Neural cell (in vitro differentiated cells): Measurements from ENCODE around the gene FOXL3. TPM values are rescaled to one million over a fixed set of nuclear protein-coding genes. Genes with fewer than 3 reads are reported as not detected.

Experiments used
- H2AFZ ChIP-seq: fragments of 200-600, 300-800 bp; sonication (generic), shearing (Covaris generic); 2 replicates; pipeline ENCODE4 v1.6.0; 2014; ENCODE audit warnings: low read depth, mild to moderate bottlenecking, antibody characterized with exemption, low read length, moderate library complexity
- H3F3A ChIP-seq: fragments of 200-600 bp; shearing (Covaris generic); 2 replicates; pipeline ENCODE4 v1.6.1; 2016; ENCODE audit warnings: mild to moderate bottlenecking, moderate library complexity, mixed read lengths, antibody characterized with exemption, low read length; ENCODE audit not compliant: insufficient read depth, poor library complexity, severe bottlenecking
- H3K27ac ChIP-seq: fragments of 200-600, 300-800 bp; sonication (generic), shearing (Covaris generic); 2 replicates; pipeline ENCODE4 v1.5.1; 2014; ENCODE audit warnings: mild to moderate bottlenecking, low read length, moderate library complexity
- H3K27me3 ChIP-seq: fragments of 300-800, 200-600 bp; sonication (generic), shearing (Covaris generic); 2 replicates; pipeline ENCODE4 v1.6.0; 2014; ENCODE audit warnings: mild to moderate bottlenecking, low read depth, low read length, moderate library complexity; ENCODE audit not compliant: insufficient read depth
- H3K36me3 ChIP-seq: fragments of 300-800, 200-600 bp; sonication (generic), shearing (Covaris generic); 2 replicates; pipeline ENCODE4 v1.5.1; 2014; ENCODE audit warnings: mild to moderate bottlenecking, antibody characterized with exemption, low read length, moderate library complexity; ENCODE audit not compliant: insufficient read depth
- H3K4me2 ChIP-seq: fragments of 300-800, 200-600 bp; sonication (generic), shearing (Covaris generic); 2 replicates; pipeline ENCODE4 v1.6.0; 2014; ENCODE audit warnings: mild to moderate bottlenecking, low read length
- H3K4me3 ChIP-seq: fragments of 300-800, 200-600 bp; sonication (generic), shearing (Covaris generic); 2 replicates; pipeline ENCODE4 v1.5.1; 2014; ENCODE audit warnings: mild to moderate bottlenecking, low read length, moderate library complexity
- H3K79me2 ChIP-seq: fragments of 200-600 bp; shearing (Covaris generic); replicated peaks from 2 replicates; pipeline ENCODE4 v1.6.0; 2014; ENCODE audit warnings: mild to moderate bottlenecking, low read length, moderate library complexity; ENCODE audit not compliant: insufficient read depth
- H3K9ac ChIP-seq: fragments of 300-800, 200-600 bp; sonication (generic), shearing (Covaris generic); 2 replicates; pipeline ENCODE4 v1.6.1; 2016; ENCODE audit warnings: mild to moderate bottlenecking, low read length, mixed read lengths
- H3K9me2 ChIP-seq: fragments of 200-600 bp; shearing (Covaris generic); 2 replicates; pipeline ENCODE4 v1.6.1; 2016; ENCODE audit warnings: mild to moderate bottlenecking, low read length, mixed read lengths; ENCODE audit not compliant: insufficient read depth
- H3K9me3 ChIP-seq: fragments of 200-600, 300-800 bp; sonication (generic), shearing (Covaris generic); 2 replicates; pipeline ENCODE4 v1.6.1; 2016; ENCODE audit warnings: mild to moderate bottlenecking, mixed run types, low read length, moderate library complexity, mixed read lengths
- H4K20me1 ChIP-seq: fragments of 200-600 bp; shearing (Covaris generic); 2 replicates; pipeline ENCODE4 v1.6.1; 2016; ENCODE audit warnings: mild to moderate bottlenecking, mixed run types; ENCODE audit not compliant: insufficient read depth
- EP300 ChIP-seq: fragments of 450-650 bp; conservative IDR thresholded peaks from 2 replicates; pipeline ENCODE4 v1.6.1; 2014; ENCODE audit warnings: antibody characterized with exemption, mild to moderate bottlenecking, moderate library complexity; ENCODE audit not compliant: poor library complexity, severe bottlenecking
- EZH2 ChIP-seq: fragments of 200-600, 300-800 bp; shearing (Covaris generic), sonication (generic); IDR thresholded peaks from 2 replicates; pipeline ENCODE4 v1.6.1; 2014; ENCODE audit warnings: antibody characterized with exemption, low read length, borderline replicate concordance, mild to moderate bottlenecking; ENCODE audit not compliant: insufficient read depth, poor library complexity, severe bottlenecking
- MXI1 ChIP-seq: fragments of 450-650 bp; conservative IDR thresholded peaks from 2 replicates; pipeline ENCODE4 v1.6.1; 2014; ENCODE audit warnings: antibody characterized with exemption, mild to moderate bottlenecking; ENCODE audit not compliant: poor library complexity, severe bottlenecking
- POLR2AphosphoS5 ChIP-seq: IDR thresholded peaks from 2 replicates; pipeline ENCODE4 v1.6.1; 2012
- RAD21 ChIP-seq: fragments of 450-650 bp; conservative IDR thresholded peaks from 2 replicates; pipeline ENCODE4 v1.6.1; 2014; ENCODE audit warnings: antibody characterized with exemption, mild to moderate bottlenecking, moderate library complexity
- SMC3 ChIP-seq: fragments of 450-650 bp; conservative IDR thresholded peaks from 2 replicates; pipeline ENCODE4 v1.6.1; 2014; ENCODE audit warnings: antibody characterized with exemption, mild to moderate bottlenecking, moderate library complexity; ENCODE audit not compliant: poor library complexity
- TAF1 ChIP-seq: IDR thresholded peaks from 2 replicates; pipeline ENCODE4 v1.6.1; 2012; ENCODE audit warnings: low read depth
- polyA plus RNA-seq: library from polyadenylated mRNA; depleted of rRNA; stranded (reverse); fragments of >200 nt; gene quantifications from 2 replicates; pipeline ENCODE4 v1.2.3, GENCODE V29; 2014
- TF ChIP-seq, protein P1 (sequence below): fragments of 450-650 bp; IDR thresholded peaks from 2 replicates; pipeline ENCODE4 v1.5.1; 2014; ENCODE audit warnings: antibody characterized with exemption, mild to moderate bottlenecking, moderate library complexity; ENCODE audit not compliant: poor library complexity, severe bottlenecking
- TF ChIP-seq, protein P2 (sequence below): IDR thresholded peaks from 2 replicates; pipeline ENCODE4 v1.6.1; 2012; ENCODE audit warnings: borderline replicate concordance

The FOXL3 gene
- polyA plus RNA-seq, 1 donor from 2014 or later = not detected

DNA sequence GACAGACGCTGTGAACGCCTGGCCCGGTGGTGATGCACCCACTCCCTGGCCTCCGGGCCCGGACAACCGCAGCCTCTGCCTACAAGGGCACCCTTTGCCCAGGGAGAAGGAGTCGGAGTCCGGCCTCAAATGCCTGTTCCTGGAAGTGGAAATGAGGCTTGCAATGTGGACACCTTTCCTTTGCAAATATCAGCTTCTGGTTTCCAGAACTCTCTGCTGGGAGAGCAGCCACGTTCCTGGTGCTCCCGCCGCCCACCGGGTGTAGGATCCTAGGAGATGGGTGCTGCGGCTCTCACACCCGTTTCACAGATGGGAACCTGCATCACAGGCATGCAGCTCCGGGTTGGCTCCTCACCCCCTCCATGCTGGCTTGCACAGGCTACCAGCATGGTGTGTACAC, 2.9 kb downstream of the FOXL3 start:
- H3F3A ChIP-seq = no peaks in the 10 kb centered on the region
- no peak overlapping the region for H3K9ac ChIP-seq
- no peaks in the 10 kb centered on the region for H3K79me2 ChIP-seq
- no peak for TF ChIP-seq SMC3
- TF ChIP-seq EZH2 = no peak
- no peak for TF ChIP-seq POLR2AphosphoS5
- TF ChIP-seq, protein P1, sequence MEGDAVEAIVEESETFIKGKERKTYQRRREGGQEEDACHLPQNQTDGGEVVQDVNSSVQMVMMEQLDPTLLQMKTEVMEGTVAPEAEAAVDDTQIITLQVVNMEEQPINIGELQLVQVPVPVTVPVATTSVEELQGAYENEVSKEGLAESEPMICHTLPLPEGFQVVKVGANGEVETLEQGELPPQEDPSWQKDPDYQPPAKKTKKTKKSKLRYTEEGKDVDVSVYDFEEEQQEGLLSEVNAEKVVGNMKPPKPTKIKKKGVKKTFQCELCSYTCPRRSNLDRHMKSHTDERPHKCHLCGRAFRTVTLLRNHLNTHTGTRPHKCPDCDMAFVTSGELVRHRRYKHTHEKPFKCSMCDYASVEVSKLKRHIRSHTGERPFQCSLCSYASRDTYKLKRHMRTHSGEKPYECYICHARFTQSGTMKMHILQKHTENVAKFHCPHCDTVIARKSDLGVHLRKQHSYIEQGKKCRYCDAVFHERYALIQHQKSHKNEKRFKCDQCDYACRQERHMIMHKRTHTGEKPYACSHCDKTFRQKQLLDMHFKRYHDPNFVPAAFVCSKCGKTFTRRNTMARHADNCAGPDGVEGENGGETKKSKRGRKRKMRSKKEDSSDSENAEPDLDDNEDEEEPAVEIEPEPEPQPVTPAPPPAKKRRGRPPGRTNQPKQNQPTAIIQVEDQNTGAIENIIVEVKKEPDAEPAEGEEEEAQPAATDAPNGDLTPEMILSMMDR = no peak
- no peak for TF ChIP-seq RAD21
- TF ChIP-seq, protein P2, sequence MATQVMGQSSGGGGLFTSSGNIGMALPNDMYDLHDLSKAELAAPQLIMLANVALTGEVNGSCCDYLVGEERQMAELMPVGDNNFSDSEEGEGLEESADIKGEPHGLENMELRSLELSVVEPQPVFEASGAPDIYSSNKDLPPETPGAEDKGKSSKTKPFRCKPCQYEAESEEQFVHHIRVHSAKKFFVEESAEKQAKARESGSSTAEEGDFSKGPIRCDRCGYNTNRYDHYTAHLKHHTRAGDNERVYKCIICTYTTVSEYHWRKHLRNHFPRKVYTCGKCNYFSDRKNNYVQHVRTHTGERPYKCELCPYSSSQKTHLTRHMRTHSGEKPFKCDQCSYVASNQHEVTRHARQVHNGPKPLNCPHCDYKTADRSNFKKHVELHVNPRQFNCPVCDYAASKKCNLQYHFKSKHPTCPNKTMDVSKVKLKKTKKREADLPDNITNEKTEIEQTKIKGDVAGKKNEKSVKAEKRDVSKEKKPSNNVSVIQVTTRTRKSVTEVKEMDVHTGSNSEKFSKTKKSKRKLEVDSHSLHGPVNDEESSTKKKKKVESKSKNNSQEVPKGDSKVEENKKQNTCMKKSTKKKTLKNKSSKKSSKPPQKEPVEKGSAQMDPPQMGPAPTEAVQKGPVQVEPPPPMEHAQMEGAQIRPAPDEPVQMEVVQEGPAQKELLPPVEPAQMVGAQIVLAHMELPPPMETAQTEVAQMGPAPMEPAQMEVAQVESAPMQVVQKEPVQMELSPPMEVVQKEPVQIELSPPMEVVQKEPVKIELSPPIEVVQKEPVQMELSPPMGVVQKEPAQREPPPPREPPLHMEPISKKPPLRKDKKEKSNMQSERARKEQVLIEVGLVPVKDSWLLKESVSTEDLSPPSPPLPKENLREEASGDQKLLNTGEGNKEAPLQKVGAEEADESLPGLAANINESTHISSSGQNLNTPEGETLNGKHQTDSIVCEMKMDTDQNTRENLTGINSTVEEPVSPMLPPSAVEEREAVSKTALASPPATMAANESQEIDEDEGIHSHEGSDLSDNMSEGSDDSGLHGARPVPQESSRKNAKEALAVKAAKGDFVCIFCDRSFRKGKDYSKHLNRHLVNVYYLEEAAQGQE = no peak
- no peak for TF ChIP-seq TAF1
- no peak for TF ChIP-seq MXI1
- TF ChIP-seq EP300 = no peak
- no peaks in the 10 kb centered on the region for H3K9me3 ChIP-seq
- no peaks in the 10 kb centered on the region for H3K36me3 ChIP-seq
- no peak overlapping the region for H3K27ac ChIP-seq
- H2AFZ ChIP-seq = no peak overlapping the region
- H4K20me1 ChIP-seq = no peaks in the 10 kb centered on the region
- H3K4me2 ChIP-seq = no peak overlapping the region
- no peak overlapping the region for H3K4me3 ChIP-seq
- peaks cover 35% of the 10 kb centered on the region for H3K27me3 ChIP-seq
- no peaks in the 10 kb centered on the region for H3K9me2 ChIP-seq

DNA sequence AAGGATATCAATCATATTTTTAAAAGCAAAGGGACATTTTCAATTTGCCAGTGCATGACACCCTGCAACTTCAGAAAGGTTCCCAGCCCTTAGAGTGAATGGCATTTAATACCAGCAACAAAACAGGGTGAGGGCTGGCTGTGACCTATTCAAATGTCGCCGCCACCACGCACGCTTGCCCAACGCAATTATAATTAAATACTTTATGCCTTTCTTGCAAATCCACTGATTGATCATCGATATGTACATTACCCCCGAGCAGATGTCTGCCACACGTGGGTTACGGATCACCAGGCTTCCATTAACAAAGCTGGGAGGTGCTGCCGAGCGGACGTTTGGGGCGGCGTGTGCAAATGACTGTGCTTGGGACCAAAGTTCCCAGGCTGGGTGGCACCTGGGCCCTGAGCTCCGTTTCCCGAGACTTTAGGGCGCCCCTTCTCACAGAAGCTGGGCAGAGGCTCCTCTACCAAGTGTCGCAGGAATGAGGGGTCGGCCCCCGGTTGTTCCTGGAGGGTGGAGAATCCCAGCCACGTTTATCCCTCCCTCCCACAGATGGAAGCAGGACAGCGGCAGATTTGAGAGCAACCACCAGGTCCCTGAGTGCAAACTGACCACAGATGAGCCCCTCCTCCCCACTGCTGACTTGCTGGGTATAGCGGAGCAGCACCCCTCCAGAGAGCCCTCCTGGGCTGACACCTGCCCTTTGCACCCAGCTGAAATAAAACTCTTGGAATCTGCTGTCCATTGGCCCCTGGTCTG, 3.9 kb downstream of the FOXL3 start:
- Histone ChIP-seq H3K4me3 (no peak overlapping the region), H3K79me2 (no peaks in the 10 kb centered on the region), H3K36me3 (no peaks in the 10 kb centered on the region), H2AFZ (no peak overlapping the region), H3F3A (no peaks in the 10 kb centered on the region), H3K9me3 (no peaks in the 10 kb centered on the region), H3K27ac (no peak overlapping the region), H3K9ac (no peak overlapping the region), H4K20me1 (no peaks in the 10 kb centered on the region), H3K4me2 (no peak overlapping the region), H3K27me3 (peaks cover 31% of the 10 kb centered on the region), H3K9me2 (no peaks in the 10 kb centered on the region)
- no peak for TF ChIP-seq TAF1
- no peak for TF ChIP-seq EZH2
- no peak for TF ChIP-seq RAD21
- no peak for TF ChIP-seq POLR2AphosphoS5
- no peak for TF ChIP-seq SMC3
- TF ChIP-seq, protein P1 = no peak
- no peak for TF ChIP-seq EP300
- TF ChIP-seq MXI1 = no peak
- TF ChIP-seq, protein P2 = no peak
